Spleen (tissue), 11 donors: ENCODE data around the gene SERPINA3. TPM values are rescaled to one million over a fixed set of nuclear protein-coding genes. Genes with fewer than 3 reads are reported as not detected.

Source experiments
- DNase-seq: peaks from one replicate; pipeline ENCODE4 v3.0.0-alpha.2; 2020
- H3K27ac ChIP-seq, 8 donors: fragments of 200-600 bp; sonication (generic) in 7 of 8; 1 replicate in 4 of 8; 2 replicates in 4 of 8; pipeline versions ENCODE4 v1.5.0 to v1.8.0; 2016 to 2021; ENCODE audit warnings: inconsistent platforms in 4 of 8, mild to moderate bottlenecking in 4 of 8, moderate library complexity in 1 of 8
- H3K27me3 ChIP-seq, 7 donors: fragments of 200-600 bp; sonication (generic) in 6 of 7; replicated peaks in 1 of 7; 1 replicate in 4 of 7; 2 replicates in 3 of 7; pipeline versions ENCODE4 v1.5.0 to v1.8.0; 2016 to 2021; ENCODE audit warnings: inconsistent platforms in 3 of 7, mild to moderate bottlenecking in 1 of 7
- H3K36me3 ChIP-seq, 6 donors: fragments of 200-600 bp; sonication (generic) in 5 of 6; 1 replicate in 4 of 6; 2 replicates in 2 of 6; pipeline versions ENCODE4 v1.5.0 to v1.8.0; 2016 to 2021; ENCODE audit warnings: inconsistent platforms in 2 of 6
- H3K4me1 ChIP-seq, 6 donors: fragments of 200-600 bp; sonication (generic) in 5 of 6; 1 replicate in 3 of 6; 2 replicates in 3 of 6; pipeline versions ENCODE4 v1.5.0 to v1.8.0; 2016 to 2021; ENCODE audit warnings: inconsistent platforms in 3 of 6
- H3K4me3 ChIP-seq, 8 donors: fragments of 200-600 bp; sonication (generic) in 7 of 8; 1 replicate in 4 of 8; 2 replicates in 4 of 8; pipeline versions ENCODE4 v1.5.0 to v1.8.0; 2016 to 2021; ENCODE audit warnings: inconsistent platforms in 4 of 8, mild to moderate bottlenecking in 4 of 8, moderate library complexity in 2 of 8
- H3K9me3 ChIP-seq, 8 donors: fragments of 200-600 bp; sonication (generic) in 7 of 8; 1 replicate in 4 of 8; 2 replicates in 4 of 8; pipeline versions ENCODE4 v1.5.0 to v1.8.0; 2016 to 2021; ENCODE audit warnings: inconsistent platforms in 4 of 8
- POLR2A ChIP-seq, 3 donors: fragments of 450-650 bp; IDR thresholded peaks; one replicate each; pipeline ENCODE4 v1.5.1; 2017; ENCODE audit warnings: antibody characterized with exemption in 3 of 3, mild to moderate bottlenecking in 1 of 3
- POLR2AphosphoS5 ChIP-seq, 3 donors: sonication (generic); formaldehyde crosslinking; IDR thresholded peaks; one replicate each; pipeline ENCODE4 v1.5.1; 2017; ENCODE audit warnings: antibody characterized with exemption in 3 of 3
- WGBS, 5 donors: extraction: QIAGEN DNeasy Blood & Tissue Kit in 3 of 5; methylation state at CpG; one replicate each; pipeline versions ENCODE4 v1.1.5 to v1.1.7; 2013 to 2018; 5-methylcytosine and 5-hydroxymethylcytosine counted together
- intact Hi-C: fragments of 100-400 bp; cut with DNase I; formaldehyde crosslinking; loops from one replicate; pipeline ENCODE4 v1.15.0; 2023; ENCODE audit warnings: low total_unique reads
- polyA plus RNA-seq, 3 donors: library from polyadenylated mRNA; stranded (reverse); fragments of 200-250 nt; gene quantifications; one replicate each; pipeline ENCODE4 v1.2.1, GENCODE V29; 2013
- total RNA-seq, 7 donors: library from RNA; depleted of rRNA in 3 of 7; stranded (reverse); fragments of >200 nt in 3 of 7; fragmentation: NEBNext Ultra II Directional in 4 of 7; extraction: Animal tissue kit (Norgen Biotek cat#: 25700) in 4 of 7; gene quantifications; one replicate each; pipeline versions ENCODE4 v1.1.0 to v1.2.1, GENCODE V29; 2016 to 2021
- TF ChIP-seq, protein P1 (sequence below), 11 experiments: fragments of 200-600 bp in 7 of 11; fragments of 450-650 bp in 4 of 11; sonication (generic) in 4 of 11; IDR thresholded peaks in 8 of 11; conservative IDR thresholded peaks in 3 of 11; 1 replicate in 7 of 11; 2 replicates in 4 of 11; pipeline versions ENCODE4 v1.4.0 to v1.8.0; 2016 to 2021; ENCODE audit warnings: antibody characterized with exemption in 11 of 11, inconsistent platforms in 4 of 11, mild to moderate bottlenecking in 1 of 11
- donor health status: healthy with polysubstance abuse.
- donor health status: DM: no; HTN: no; CAD: no; lungs with moderate emphysema.
- donor health status: DM: no; HTN: no; CAD: no.
- donor health status: Bipolar disorder and iron deficiency.
- donor health status: healthy.
- donor health status: DM: no; HTN: no; CAD: no.
- donor health status: DM: yes; HTN: yes; CAD: no.

The SERPINA3 gene
- total and polyA plus RNA-seq, 10 donors, result 3.4 to 88.3 (median 10.2) TPM

DNA sequence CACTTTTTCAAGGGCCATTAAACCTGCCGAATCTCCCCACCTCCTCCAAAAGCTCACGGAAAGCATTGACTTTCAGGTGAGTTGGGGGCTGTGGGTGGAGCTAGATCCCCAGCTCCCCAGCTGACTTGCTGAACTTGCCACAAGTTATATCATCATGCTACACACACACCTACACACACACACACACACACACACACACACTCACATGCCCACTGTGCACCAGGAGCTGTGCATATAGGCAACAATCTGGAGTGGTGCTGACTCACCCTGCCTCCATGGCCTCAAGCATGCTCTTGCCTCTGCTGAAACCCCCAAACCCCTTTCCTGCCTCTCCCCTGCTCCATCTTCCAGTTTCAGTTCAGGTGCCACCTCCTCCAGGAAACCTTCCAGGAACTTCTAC is 26.1 kb downstream of the SERPINA3 start:
- H3K4me1 ChIP-seq, result no peaks in the 10 kb centered on the region
- TF ChIP-seq, protein P1, sequence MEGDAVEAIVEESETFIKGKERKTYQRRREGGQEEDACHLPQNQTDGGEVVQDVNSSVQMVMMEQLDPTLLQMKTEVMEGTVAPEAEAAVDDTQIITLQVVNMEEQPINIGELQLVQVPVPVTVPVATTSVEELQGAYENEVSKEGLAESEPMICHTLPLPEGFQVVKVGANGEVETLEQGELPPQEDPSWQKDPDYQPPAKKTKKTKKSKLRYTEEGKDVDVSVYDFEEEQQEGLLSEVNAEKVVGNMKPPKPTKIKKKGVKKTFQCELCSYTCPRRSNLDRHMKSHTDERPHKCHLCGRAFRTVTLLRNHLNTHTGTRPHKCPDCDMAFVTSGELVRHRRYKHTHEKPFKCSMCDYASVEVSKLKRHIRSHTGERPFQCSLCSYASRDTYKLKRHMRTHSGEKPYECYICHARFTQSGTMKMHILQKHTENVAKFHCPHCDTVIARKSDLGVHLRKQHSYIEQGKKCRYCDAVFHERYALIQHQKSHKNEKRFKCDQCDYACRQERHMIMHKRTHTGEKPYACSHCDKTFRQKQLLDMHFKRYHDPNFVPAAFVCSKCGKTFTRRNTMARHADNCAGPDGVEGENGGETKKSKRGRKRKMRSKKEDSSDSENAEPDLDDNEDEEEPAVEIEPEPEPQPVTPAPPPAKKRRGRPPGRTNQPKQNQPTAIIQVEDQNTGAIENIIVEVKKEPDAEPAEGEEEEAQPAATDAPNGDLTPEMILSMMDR (IDR thresholded peaks at IDR 0.05 in 8 of 11, conservative IDR thresholded peaks at IDR 0.05 in 3 of 11), result no peak
- TF ChIP-seq POLR2AphosphoS5 (IDR thresholded peaks at IDR 0.05) (no peak), POLR2A (IDR thresholded peaks at IDR 0.05) (no peak)

DNA sequence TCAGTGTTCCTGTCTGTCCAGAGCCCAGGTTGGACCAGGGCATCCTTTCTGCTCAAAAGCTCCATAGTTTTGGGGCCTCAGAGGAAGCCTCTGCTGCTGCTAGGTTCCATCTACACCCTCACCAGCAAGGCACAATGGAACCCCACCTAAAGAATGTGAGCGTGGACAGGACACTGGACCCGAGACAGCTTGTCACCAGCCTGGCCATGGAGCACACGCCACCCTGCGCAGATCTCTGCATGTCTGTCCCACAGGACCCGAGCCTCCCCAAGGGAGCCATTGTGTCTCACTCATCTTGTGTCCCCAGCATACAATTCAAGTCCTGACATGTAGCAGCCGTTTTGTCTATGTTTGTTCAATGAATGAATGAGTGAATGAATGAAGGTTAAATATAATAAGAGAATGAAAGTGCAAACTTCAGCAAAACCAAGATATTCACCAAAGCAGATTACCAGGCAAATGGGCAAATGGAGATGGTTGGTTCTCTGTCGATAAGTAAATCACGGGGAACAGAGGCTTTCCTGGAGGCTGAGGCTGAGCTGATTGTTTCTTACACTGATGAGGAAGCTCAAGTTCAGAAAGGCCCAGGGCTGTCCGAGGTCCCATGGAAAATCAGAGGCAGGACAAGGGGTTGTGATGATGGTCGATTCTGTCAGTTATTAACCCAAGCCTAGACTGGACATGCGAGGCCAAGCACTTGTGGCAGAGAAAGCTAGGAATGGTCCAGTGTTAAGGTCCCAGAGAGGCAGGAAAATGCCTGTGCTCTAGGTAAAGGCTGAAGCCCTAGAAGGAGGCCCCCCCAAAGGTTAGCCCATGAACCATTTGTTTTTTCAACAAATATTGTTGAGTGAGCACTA is 27.0 kb downstream of the SERPINA3 start:
- Histone ChIP-seq H3K4me3 (no peak overlapping the region), H3K36me3 (no peaks in the 10 kb centered on the region), H3K9me3 (no peaks in the 10 kb centered on the region), H3K27ac (no peak overlapping the region), H3K27me3 (peaks cover 0 to 5% (median 0%) of the 10 kb centered on the region in 7 donors), H3K4me1 (no peaks in the 10 kb centered on the region)
- no peak for DNase-seq
- WGBS, 5 donors, result 80 to 89% (median 86%) methylated on average over 11 of the region's 11 CpGs
- intact Hi-C loops, result no loop called here
- TF ChIP-seq POLR2A (IDR thresholded peaks at IDR 0.05) (no peak), POLR2AphosphoS5 (IDR thresholded peaks at IDR 0.05) (no peak)
- TF ChIP-seq, protein P1 (IDR thresholded peaks at IDR 0.05 in 8 of 11, conservative IDR thresholded peaks at IDR 0.05 in 3 of 11), result no peak

More for the DNA sequence above, 26.1 kb downstream of the SERPINA3 start:
- intact Hi-C loops, result no loop called here
- no peaks in the 10 kb centered on the region for H3K36me3 ChIP-seq
- no peak overlapping the region for H3K27ac ChIP-seq
- H3K4me3 ChIP-seq, result no peak overlapping the region
- no peak for DNase-seq
- 75 to 86% (median 83%) methylated on average over 2 of the region's 2 CpGs for WGBS, 5 donors
- H3K9me3 ChIP-seq, result no peaks in the 10 kb centered on the region
- H3K27me3 ChIP-seq, result peaks cover 0 to 8% (median 0%) of the 10 kb centered on the region in 7 donors

DNA sequence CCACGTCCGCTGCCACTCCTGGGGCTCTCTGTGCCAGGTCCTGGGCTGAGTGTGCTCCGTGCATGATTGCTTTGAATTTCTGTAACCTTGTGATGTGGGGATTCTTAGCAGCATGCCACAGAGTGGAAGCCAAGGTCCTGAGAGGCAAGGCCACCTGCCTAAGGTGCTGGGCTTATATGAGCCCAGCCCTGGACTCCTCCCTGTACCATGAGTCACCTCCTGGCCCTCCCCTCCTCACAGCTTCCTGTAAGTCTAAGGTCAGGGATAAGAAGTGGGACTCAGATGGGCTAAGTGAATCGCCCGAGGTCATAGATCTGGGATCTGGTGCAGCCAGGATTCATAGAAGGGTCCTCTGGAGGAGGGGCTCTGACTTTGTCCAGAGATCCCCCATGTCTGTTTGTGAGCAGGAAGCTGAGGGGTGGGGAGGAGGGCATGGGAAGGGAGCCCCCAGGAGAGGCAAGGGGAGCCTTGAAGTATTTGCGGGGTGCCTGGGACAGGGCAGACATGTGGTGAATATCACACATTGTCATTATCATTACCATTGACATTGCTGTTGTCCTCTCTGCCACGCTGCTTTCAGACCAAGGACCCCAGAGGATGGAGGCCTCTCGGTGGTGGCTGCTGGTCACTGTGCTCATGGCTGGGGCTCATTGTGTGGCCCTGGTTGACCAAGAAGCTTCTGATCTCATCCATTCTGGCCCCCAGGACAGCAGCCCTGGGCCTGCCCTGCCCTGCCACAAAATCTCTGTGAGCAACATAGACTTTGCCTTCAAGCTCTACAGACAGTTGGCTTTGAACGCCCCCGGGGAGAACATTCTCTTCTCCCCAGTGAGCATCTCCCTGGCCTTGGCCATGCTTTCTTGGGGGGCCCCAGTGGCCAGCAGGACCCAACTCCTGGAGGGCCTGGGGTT is 28.8 kb downstream of the SERPINA3 start:
- no peak overlapping the region for H3K27ac ChIP-seq
- intact Hi-C loops, result no loop called here
- WGBS, 5 donors, result 74 to 90% (median 83%) methylated on average over 8 to 10 of the region's 10 CpGs
- no peaks in the 10 kb centered on the region for H3K27me3 ChIP-seq
- H3K4me3 ChIP-seq, result no peak overlapping the region
- no peaks in the 10 kb centered on the region for H3K4me1 ChIP-seq
- no peaks in the 10 kb centered on the region for H3K36me3 ChIP-seq
- TF ChIP-seq POLR2A (IDR thresholded peaks at IDR 0.05), result no peak
- TF ChIP-seq, protein P1 (IDR thresholded peaks at IDR 0.05 in 8 of 11, conservative IDR thresholded peaks at IDR 0.05 in 3 of 11), result no peak
- TF ChIP-seq POLR2AphosphoS5 (IDR thresholded peaks at IDR 0.05), result no peak
- no peak for DNase-seq
- H3K9me3 ChIP-seq, result no peaks in the 10 kb centered on the region

DNA sequence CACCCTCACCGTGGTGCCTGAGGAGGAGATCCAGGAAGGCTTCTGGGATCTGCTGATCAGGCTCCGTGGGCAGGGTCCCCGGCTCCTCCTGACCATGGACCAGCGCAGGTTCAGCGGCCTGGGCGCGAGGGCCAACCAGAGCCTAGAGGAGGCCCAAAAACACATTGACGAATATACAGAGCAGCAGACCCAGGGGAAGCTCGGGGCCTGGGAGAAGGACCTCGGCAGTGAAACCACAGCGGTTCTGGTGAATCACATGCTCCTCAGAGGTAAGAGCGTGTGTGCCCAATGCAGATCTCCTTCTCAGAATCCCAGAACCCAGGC is 29.4 kb downstream of the SERPINA3 start:
- TF ChIP-seq POLR2A (IDR thresholded peaks at IDR 0.05) (no peak), POLR2AphosphoS5 (IDR thresholded peaks at IDR 0.05) (no peak)
- TF ChIP-seq, protein P1 (IDR thresholded peaks at IDR 0.05 in 8 of 11, conservative IDR thresholded peaks at IDR 0.05 in 3 of 11), result no peak
- WGBS, 5 donors, result 93 to 96% (median 94%) methylated on average over 5 to 12 of the region's 12 CpGs
- Histone ChIP-seq H3K36me3 (no peaks in the 10 kb centered on the region), H3K27me3 (no peaks in the 10 kb centered on the region), H3K4me1 (no peaks in the 10 kb centered on the region), H3K4me3 (no peak overlapping the region), H3K9me3 (no peaks in the 10 kb centered on the region), H3K27ac (no peak overlapping the region)
- intact Hi-C loops, result no loop called here
- no peak for DNase-seq
